CD4-positive, CD25-positive, alpha-beta regulatory T cell (primary cell): Measurements from ENCODE around the gene MGST2. TPM values are rescaled to one million over a fixed set of nuclear protein-coding genes. Genes with fewer than 3 reads are reported as not detected.
A peak's percentile ranks its signal among the peaks of the same experiment; 100 is the strongest.

Experiments used
- ATAC-seq, 2 donors: fragments of 150-1000 bp; cut with Tn5 transposase; one replicate each; pipeline ENCODE4 v1.10.0; 2021; ENCODE audit warnings: low read depth in 2 of 2, moderate number of reproducible peaks in 2 of 2, moderate library complexity in 1 of 2
- DNase-seq, 3 donors: peaks; one replicate each; pipeline versions ENCODE4 v3.0.0 to v3.0.0-alpha.2; 2012 to 2022; ENCODE audit warnings: mixed read lengths in 1 of 3
- H3K27ac ChIP-seq: one replicate; pipeline ENCODE4 v1.7.0; 2013; ENCODE audit warnings: mild to moderate bottlenecking, low read length; ENCODE audit not compliant: insufficient read depth, poor library complexity, severe bottlenecking
- H3K27me3 ChIP-seq: one replicate; pipeline ENCODE4 v1.7.0; 2013; ENCODE audit warnings: low read length; ENCODE audit not compliant: control insufficient read depth, insufficient read depth
- H3K36me3 ChIP-seq: one replicate; pipeline ENCODE4 v1.7.0; 2013; ENCODE audit warnings: mild to moderate bottlenecking, low read length, moderate library complexity; ENCODE audit not compliant: control insufficient read depth, insufficient read depth
- H3K4me1 ChIP-seq: 2 replicates; pipeline ENCODE4 v1.7.0; 2013; ENCODE audit warnings: mild to moderate bottlenecking, low read length; ENCODE audit not compliant: insufficient read depth, control insufficient read depth, poor library complexity, severe bottlenecking
- H3K4me3 ChIP-seq: one replicate; pipeline ENCODE4 v1.7.0; 2013; ENCODE audit warnings: low read depth, mild to moderate bottlenecking, low read length, moderate library complexity
- H3K9me3 ChIP-seq, 2 experiments: 1 replicate in 1 of 2; 2 replicates in 1 of 2; pipeline ENCODE4 v1.7.0; 2013; ENCODE audit warnings: low read length in 2 of 2, mild to moderate bottlenecking in 1 of 2, moderate library complexity in 1 of 2; ENCODE audit not compliant: control insufficient read depth in 2 of 2
- H3K27ac Mint-ChIP-seq, 3 donors: one replicate each; pipeline ENCODE4 v1.8.0; 2020 to 2022; ENCODE audit warnings: mild to moderate bottlenecking in 3 of 3, mixed read lengths in 3 of 3, moderate library complexity in 2 of 3
- H3K27me3 Mint-ChIP-seq: one replicate; pipeline ENCODE4 v1.8.0; 2022; ENCODE audit warnings: mild to moderate bottlenecking, mixed read lengths
- H3K36me3 Mint-ChIP-seq: one replicate; pipeline ENCODE4 v1.8.0; 2020; ENCODE audit warnings: mixed read lengths
- H3K4me1 Mint-ChIP-seq, 4 donors: one replicate each; pipeline ENCODE4 v1.8.0; 2020 to 2022; ENCODE audit warnings: mixed read lengths in 4 of 4, mild to moderate bottlenecking in 1 of 4
- H3K4me3 Mint-ChIP-seq, 4 donors: one replicate each; pipeline ENCODE4 v1.8.0; 2020 to 2022; ENCODE audit warnings: mild to moderate bottlenecking in 4 of 4, mixed read lengths in 4 of 4, moderate library complexity in 3 of 4
- H3K9me3 Mint-ChIP-seq, 7 donors: one replicate each; pipeline ENCODE4 v1.8.0; 2020 to 2022; ENCODE audit warnings: mixed read lengths in 7 of 7, mild to moderate bottlenecking in 3 of 7, moderate library complexity in 2 of 7
- polyA plus RNA-seq, 4 donors: library from polyadenylated mRNA; unstranded; fragments of 300-500 nt; fragmentation: Illumina TruSeq; gene quantifications; one replicate each; pipeline ENCODE4 v1.2.3, GENCODE V29; 2021
- total RNA-seq: library from RNA; stranded (reverse); gene quantifications from one replicate; pipeline ENCODE4 v1.2.3, GENCODE V29; 2022

MGST2 gene
- total and polyA plus RNA-seq, 5 donors from 2014 or later, result 12.3 to 64.9 (median 44.6) TPM

- H3K36me3 ChIP-seq, result no peaks in the 10 kb centered on the region
- H3K4me3 ChIP-seq, result no peak overlapping the region
- Mint-ChIP-seq H3K4me3 (peak overlapping the region in 3 of 4 donors; percentile 3 to 98 (median 78)), H3K9me3 (peaks cover 0 to 1% (median 0%) of the 10 kb centered on the region in 7 donors), H3K36me3 (no peaks in the 10 kb centered on the region), H3K27ac (peak overlapping the region in 1 of 3 donors; percentile 72), H3K4me1 (peaks cover 16 to 52% (median 34%) of the 10 kb centered on the region in 4 donors), H3K27me3 (no peaks in the 10 kb centered on the region)
- no peaks in the 10 kb centered on the region for H3K27me3 ChIP-seq
- no peak for ATAC-seq
- no peak for DNase-seq
- H3K4me1 ChIP-seq, result peaks cover 15% of the 10 kb centered on the region
- no peaks in the 10 kb centered on the region for H3K9me3 ChIP-seq
- H3K27ac ChIP-seq, result no peak overlapping the region
Measured at GRCh38 chr4:139668036-139668435, 2.4 kb downstream of the MGST2 start.

GRCh38 chr4:139668658-139669201, 3.1 kb downstream of the MGST2 start:
- Histone ChIP-seq H3K4me1 (peaks cover 15% of the 10 kb centered on the region), H3K4me3 (no peak overlapping the region), H3K36me3 (no peaks in the 10 kb centered on the region), H3K27ac (no peak overlapping the region), H3K9me3 (no peaks in the 10 kb centered on the region), H3K27me3 (no peaks in the 10 kb centered on the region)
- peaks cover 0 to 1% (median 0%) of the 10 kb centered on the region in 7 donors for H3K9me3 Mint-ChIP-seq
- H3K4me1 Mint-ChIP-seq, result peaks cover 16 to 50% (median 32%) of the 10 kb centered on the region in 4 donors
- H3K27me3 Mint-ChIP-seq, result no peaks in the 10 kb centered on the region
- H3K27ac Mint-ChIP-seq, result peak overlapping the region; percentile 5 to 86 (median 63)
- DNase-seq, result no peak
- no peaks in the 10 kb centered on the region for H3K36me3 Mint-ChIP-seq
- no peak for ATAC-seq
- peak overlapping the region in 2 of 4 donors; percentile 81 to 98 for H3K4me3 Mint-ChIP-seq

- H3K36me3 ChIP-seq, result no peaks in the 10 kb centered on the region
- peak overlapping the region in 2 of 3 donors; percentile 63 to 86 for H3K27ac Mint-ChIP-seq
- H3K36me3 Mint-ChIP-seq, result no peaks in the 10 kb centered on the region
- H3K9me3 Mint-ChIP-seq, result peaks cover 0 to 1% (median 0%) of the 10 kb centered on the region in 7 donors
- DNase-seq (no peak), ATAC-seq (no peak)
- H3K27ac ChIP-seq, result no peak overlapping the region
- H3K27me3 ChIP-seq, result no peaks in the 10 kb centered on the region
- H3K4me1 ChIP-seq, result peaks cover 15% of the 10 kb centered on the region
- H3K4me3 ChIP-seq, result no peak overlapping the region
- H3K9me3 ChIP-seq, result no peaks in the 10 kb centered on the region
- peak overlapping the region in 2 of 4 donors; percentile 81 to 98 for H3K4me3 Mint-ChIP-seq
- peaks cover 11 to 47% (median 29%) of the 10 kb centered on the region in 4 donors for H3K4me1 Mint-ChIP-seq
- no peaks in the 10 kb centered on the region for H3K27me3 Mint-ChIP-seq
Measured at GRCh38 chr4:139669335-139669734, 3.7 kb downstream of the MGST2 start.

- H3K27me3 Mint-ChIP-seq, result no peaks in the 10 kb centered on the region
- no peak overlapping the region for H3K4me3 Mint-ChIP-seq
- H3K27ac ChIP-seq, result no peak overlapping the region
- peaks cover 15% of the 10 kb centered on the region for H3K4me1 ChIP-seq
- ATAC-seq (no peak), DNase-seq (peak in 1 of 3 donors; percentile 10)
- peaks cover 10 to 47% (median 28%) of the 10 kb centered on the region in 4 donors for H3K4me1 Mint-ChIP-seq
- H3K4me3 ChIP-seq, result no peak overlapping the region
- peaks cover 0 to 1% (median 0%) of the 10 kb centered on the region in 7 donors for H3K9me3 Mint-ChIP-seq
- no peaks in the 10 kb centered on the region for H3K27me3 ChIP-seq
- H3K36me3 Mint-ChIP-seq, result no peaks in the 10 kb centered on the region
- H3K27ac Mint-ChIP-seq, result peak overlapping the region in 1 of 3 donors; percentile 86
- no peaks in the 10 kb centered on the region for H3K9me3 ChIP-seq
- no peaks in the 10 kb centered on the region for H3K36me3 ChIP-seq
Measured at GRCh38 chr4:139669890-139670289, 4.3 kb downstream of the MGST2 start.

GRCh38 chr4:139670775-139671174, 5.2 kb downstream of the MGST2 start:
- ATAC-seq (no peak), DNase-seq (no peak)
- peaks cover 0 to 1% (median 0%) of the 10 kb centered on the region in 7 donors for H3K9me3 Mint-ChIP-seq
- H3K27me3 ChIP-seq, result no peaks in the 10 kb centered on the region
- H3K9me3 ChIP-seq, result no peaks in the 10 kb centered on the region
- H3K27ac ChIP-seq, result no peak overlapping the region
- no peaks in the 10 kb centered on the region for H3K27me3 Mint-ChIP-seq
- H3K4me1 Mint-ChIP-seq, result peaks cover 5 to 46% (median 28%) of the 10 kb centered on the region in 4 donors
- peak overlapping the region in 2 of 4 donors; percentile 44 to 70 for H3K4me3 Mint-ChIP-seq
- H3K36me3 Mint-ChIP-seq, result no peaks in the 10 kb centered on the region
- H3K4me3 ChIP-seq, result no peak overlapping the region
- peaks cover 11% of the 10 kb centered on the region for H3K4me1 ChIP-seq
- no peaks in the 10 kb centered on the region for H3K36me3 ChIP-seq
- H3K27ac Mint-ChIP-seq, result peak overlapping the region in 2 of 3 donors; percentile 70 to 86

GRCh38 chr4:139672215-139672614, 6.6 kb downstream of the MGST2 start:
- DNase-seq, result no peak
- no peaks in the 10 kb centered on the region for H3K36me3 Mint-ChIP-seq
- H3K9me3 ChIP-seq, result no peaks in the 10 kb centered on the region
- peaks cover 0 to 33% (median 22%) of the 10 kb centered on the region in 4 donors for H3K4me1 Mint-ChIP-seq
- H3K4me3 Mint-ChIP-seq, result peak overlapping the region in 1 of 4 donors; percentile 45
- H3K4me1 ChIP-seq, result peaks cover under 1% of the 10 kb centered on the region
- H3K27me3 Mint-ChIP-seq, result no peaks in the 10 kb centered on the region
- no peaks in the 10 kb centered on the region for H3K36me3 ChIP-seq
- H3K9me3 Mint-ChIP-seq, result no peaks in the 10 kb centered on the region
- H3K27ac ChIP-seq, result no peak overlapping the region
- H3K27me3 ChIP-seq, result no peaks in the 10 kb centered on the region
- no peak overlapping the region for H3K4me3 ChIP-seq
- H3K27ac Mint-ChIP-seq, result peak overlapping the region in 1 of 3 donors; percentile 54
- no peak for ATAC-seq

- Mint-ChIP-seq H3K27ac (peak overlapping the region in 2 of 3 donors; percentile 9 to 54), H3K4me3 (no peak overlapping the region), H3K9me3 (no peaks in the 10 kb centered on the region), H3K4me1 (peaks cover 0 to 28% (median 20%) of the 10 kb centered on the region in 4 donors), H3K36me3 (no peaks in the 10 kb centered on the region), H3K27me3 (no peaks in the 10 kb centered on the region)
- DNase-seq, result no peak
- no peaks in the 10 kb centered on the region for H3K9me3 ChIP-seq
- no peak overlapping the region for H3K4me3 ChIP-seq
- no peak overlapping the region for H3K27ac ChIP-seq
- no peak for ATAC-seq
- no peaks in the 10 kb centered on the region for H3K4me1 ChIP-seq
- H3K27me3 ChIP-seq, result no peaks in the 10 kb centered on the region
- H3K36me3 ChIP-seq, result no peaks in the 10 kb centered on the region
Measured at GRCh38 chr4:139672732-139673131, 7.1 kb downstream of the MGST2 start.
